Vagina (tissue), 2 donors: ENCODE results near the gene PTGES. TPM values are rescaled to one million over a fixed set of nuclear protein-coding genes. Genes with fewer than 3 reads are reported as not detected.

ENCODE experiments used
- DNase-seq, 2 donors: peaks; one replicate each; pipeline ENCODE4 v3.0.0-alpha.2; 2017; ENCODE audit errors: extremely low spot score in 2 of 2
- H3K27ac ChIP-seq: fragments of 200-600 bp; sonication (generic); one replicate; pipeline ENCODE4 v1.5.1; 2019
- H3K27me3 ChIP-seq: fragments of 200-600 bp; sonication (generic); one replicate; pipeline ENCODE4 v1.5.1; 2019
- H3K36me3 ChIP-seq, 2 donors: fragments of 200-600 bp; sonication (generic); one replicate each; pipeline ENCODE4 v1.5.1; 2017 to 2019
- H3K4me1 ChIP-seq: fragments of 200-600 bp; sonication (generic); one replicate; pipeline ENCODE4 v1.5.1; 2019
- H3K4me3 ChIP-seq, 2 donors: fragments of 200-600 bp; sonication (generic); 1 replicate in 1 of 2; 2 replicates in 1 of 2; pipeline ENCODE4 v1.5.1; 2016 to 2019
- H3K9me3 ChIP-seq: fragments of 200-600 bp; sonication (generic); one replicate; pipeline ENCODE4 v1.5.1; 2019
- CTCF ChIP-seq, 3 experiments: fragments of 450-650 bp in 2 of 3; fragments of 200-600 bp in 1 of 3; sonication (generic) in 1 of 3; IDR thresholded peaks; one replicate each; pipeline ENCODE4 v1.5.1; 2017 to 2019; ENCODE audit warnings: antibody characterized with exemption in 3 of 3, mild to moderate bottlenecking in 2 of 3, moderate library complexity in 2 of 3
- POLR2A ChIP-seq, 2 donors: fragments of 450-650 bp; IDR thresholded peaks; one replicate each; pipeline ENCODE4 v1.6.1; 2017; ENCODE audit warnings: antibody characterized with exemption in 2 of 2, mild to moderate bottlenecking in 2 of 2, moderate library complexity in 2 of 2
- POLR2AphosphoS5 ChIP-seq, 2 donors: sonication (generic); formaldehyde crosslinking; IDR thresholded peaks; one replicate each; pipeline ENCODE4 v1.9.0; 2017; ENCODE audit warnings: antibody characterized with exemption in 2 of 2, mild to moderate bottlenecking in 2 of 2, low read depth in 1 of 2; ENCODE audit not compliant: insufficient read depth in 1 of 2
- intact Hi-C: fragments of 100-400 bp; cut with DNase I; formaldehyde crosslinking; loops from one replicate; pipeline ENCODE4 v1.15.1; 2023
- total RNA-seq: library from RNA; depleted of rRNA; stranded (reverse); fragments of >200 nt; gene quantifications from one replicate; pipeline ENCODE4 v1.2.3, GENCODE V29; 2016

Gene PTGES
- total RNA-seq, 1 donor from 2014 or later, result 18.9 TPM

- TF ChIP-seq POLR2AphosphoS5 (IDR thresholded peaks at IDR 0.05; ENCODE audit: insufficient read depth in 1 of 2, low read depth in 1 of 2) (no peak), CTCF (IDR thresholded peaks at IDR 0.05) (no peak), POLR2A (IDR thresholded peaks at IDR 0.05) (no peak)
- Histone ChIP-seq H3K4me1 (peaks cover 59% of the 10 kb centered on the region), H3K4me3 (no peak overlapping the region), H3K27ac (peak overlapping the region; percentile 86), H3K9me3 (no peaks in the 10 kb centered on the region), H3K36me3 (no peaks in the 10 kb centered on the region), H3K27me3 (no peaks in the 10 kb centered on the region)
- intact Hi-C loops, result no loop called here
- no peak for DNase-seq
Measured at GRCh38 chr9:129701054-129701453, 51.8 kb downstream of the PTGES start.

- Histone ChIP-seq H3K27ac (peak overlapping the region; percentile 86), H3K36me3 (no peaks in the 10 kb centered on the region), H3K27me3 (no peaks in the 10 kb centered on the region), H3K4me3 (peak overlapping the region; percentile 50 to 60), H3K9me3 (no peaks in the 10 kb centered on the region), H3K4me1 (peaks cover 60% of the 10 kb centered on the region)
- intact Hi-C loops, result no loop called here
- peak in 1 of 2 donors; percentile 94 for DNase-seq
- TF ChIP-seq POLR2A (IDR thresholded peaks at IDR 0.05) (no peak), CTCF (IDR thresholded peaks at IDR 0.05) (no peak), POLR2AphosphoS5 (IDR thresholded peaks at IDR 0.05; ENCODE audit: insufficient read depth in 1 of 2, low read depth in 1 of 2) (peak in 1 of 2 donors; percentile 10)
Measured at GRCh38 chr9:129698254-129698757, 54.5 kb downstream of the PTGES start.

- Histone ChIP-seq H3K9me3 (no peaks in the 10 kb centered on the region), H3K36me3 (no peaks in the 10 kb centered on the region), H3K27ac (peak overlapping the region; percentile 86), H3K4me3 (peak overlapping the region; percentile 50 to 60), H3K4me1 (peaks cover 54% of the 10 kb centered on the region), H3K27me3 (no peaks in the 10 kb centered on the region)
- intact Hi-C loops, result no loop called here
- no peak for DNase-seq
- TF ChIP-seq POLR2AphosphoS5 (IDR thresholded peaks at IDR 0.05; ENCODE audit: insufficient read depth in 1 of 2, low read depth in 1 of 2) (peak in 1 of 2 donors; percentile 48), CTCF (IDR thresholded peaks at IDR 0.05) (no peak), POLR2A (IDR thresholded peaks at IDR 0.05) (no peak)
Measured at GRCh38 chr9:129697656-129698253, 55.1 kb downstream of the PTGES start.

GRCh38 chr9:129696944-129697655, 55.7 kb downstream of the PTGES start:
- intact Hi-C loops, result no loop called here
- Histone ChIP-seq H3K27ac (peak overlapping the region; percentile 86), H3K36me3 (no peaks in the 10 kb centered on the region), H3K4me3 (peak overlapping the region; percentile 50 to 60), H3K9me3 (no peaks in the 10 kb centered on the region), H3K27me3 (no peaks in the 10 kb centered on the region), H3K4me1 (peaks cover 48% of the 10 kb centered on the region)
- TF ChIP-seq CTCF (IDR thresholded peaks at IDR 0.05), result no peak
- TF ChIP-seq POLR2AphosphoS5 (IDR thresholded peaks at IDR 0.05; ENCODE audit: insufficient read depth in 1 of 2, low read depth in 1 of 2), result peak in 1 of 2 donors; percentile 22
- TF ChIP-seq POLR2A (IDR thresholded peaks at IDR 0.05), result no peak
- DNase-seq, result no peak

- Histone ChIP-seq H3K4me1 (peaks cover 45% of the 10 kb centered on the region), H3K27ac (peak overlapping the region; percentile 86), H3K27me3 (no peaks in the 10 kb centered on the region), H3K9me3 (no peaks in the 10 kb centered on the region), H3K36me3 (no peaks in the 10 kb centered on the region), H3K4me3 (no peak overlapping the region)
- DNase-seq, result no peak
- intact Hi-C loops, result no loop called here
- TF ChIP-seq CTCF (IDR thresholded peaks at IDR 0.05) (no peak), POLR2A (IDR thresholded peaks at IDR 0.05) (no peak), POLR2AphosphoS5 (IDR thresholded peaks at IDR 0.05; ENCODE audit: insufficient read depth in 1 of 2, low read depth in 1 of 2) (no peak)
Measured at GRCh38 chr9:129695870-129696269, 57.0 kb downstream of the PTGES start.
